M059J (cell line): ENCODE measurements around the gene MICB. TPM values are rescaled to one million over a fixed set of nuclear protein-coding genes. Genes with fewer than 3 reads are reported as not detected.

Experiments used
- total RNA-seq: library from RNA; depleted of rRNA; stranded (reverse); fragments of >200 nt; shearing (Covaris generic); gene quantifications from 2 replicates; pipeline ENCODE4 v1.2.3, GENCODE V29; 2014; rRNA removed

The MICB gene
- total RNA-seq, 1 experiment from 2014 or later = 59.9 TPM

Other genes with a start within 250 kb of the MICB start
- gene HLA-C, start 226.1 kb upstream of the MICB start, total RNA-seq = 2,132 and 2,500 TPM in 2 replicates
- 5,375 and 6,541 TPM in 2 replicates for gene HLA-B, start 141.0 kb upstream of the MICB start, total RNA-seq
- gene MICA, start 94.5 kb upstream of the MICB start, total RNA-seq = 155 and 164 TPM in 2 replicates
- gene MCCD1, start 30.8 kb downstream of the MICB start, total RNA-seq = not detected in 2 replicates
- gene DDX39B, start 43.9 kb downstream of the MICB start, total RNA-seq = 351 and 506 TPM in 2 replicates
- 0.20 TPM in 1 of 2 replicates, not detected in the other for gene ATP6V1G2, start 48.5 kb downstream of the MICB start, total RNA-seq
- gene NFKBIL1, start 49.5 kb downstream of the MICB start, total RNA-seq = 12.8 and 25.7 TPM in 2 replicates
- not detected in 2 replicates for gene LTA, start 74.1 kb downstream of the MICB start, total RNA-seq
- 0.47 and 0.62 TPM in 2 replicates for gene TNF, start 77.4 kb downstream of the MICB start, total RNA-seq
- gene LTB, start 84.3 kb downstream of the MICB start, total RNA-seq = 2.1 and 4.6 TPM in 2 replicates
- not detected in 2 replicates for gene LST1, start 88.1 kb downstream of the MICB start, total RNA-seq
- gene NCR3, start 94.9 kb downstream of the MICB start, total RNA-seq = not detected in 2 replicates
- not detected in 2 replicates for gene AIF1, start 117.1 kb downstream of the MICB start, total RNA-seq
- gene PRRC2A, start 122.6 kb downstream of the MICB start, total RNA-seq = 71.4 and 121 TPM in 2 replicates
- 194 and 317 TPM in 2 replicates for gene BAG6, start 154.5 kb downstream of the MICB start, total RNA-seq
- 3.7 and 6.9 TPM in 2 replicates for gene APOM, start 157.7 kb downstream of the MICB start, total RNA-seq
- 29.9 and 37.5 TPM in 2 replicates for gene C6orf47, start 162.6 kb downstream of the MICB start, total RNA-seq
- 17.7 and 31.6 TPM in 2 replicates for gene GPANK1, start 166.9 kb downstream of the MICB start, total RNA-seq
- gene CSNK2B, start 167.9 kb downstream of the MICB start, total RNA-seq = 645 and 1,183 TPM in 2 replicates
- 0.10 and 1.1 TPM in 2 replicates for gene LY6G5B, start 171.8 kb downstream of the MICB start, total RNA-seq
- gene LY6G5C, start 182.9 kb downstream of the MICB start, total RNA-seq = 2.0 and 2.5 TPM in 2 replicates
- gene ABHD16A, start 205.2 kb downstream of the MICB start, total RNA-seq = 37.0 and 51.9 TPM in 2 replicates
- not detected in 2 replicates for gene LY6G6F, start 208.7 kb downstream of the MICB start, total RNA-seq
- not detected in 2 replicates for gene LY6G6D, start 217.2 kb downstream of the MICB start, total RNA-seq
- gene LY6G6C, start 223.6 kb downstream of the MICB start, total RNA-seq = not detected in 2 replicates
- gene MPIG6B, start 225.2 kb downstream of the MICB start, total RNA-seq = not detected in 2 replicates
- gene DDAH2, start 231.2 kb downstream of the MICB start, total RNA-seq = 75.1 and 90.7 TPM in 2 replicates
- gene CLIC1, start 238.4 kb downstream of the MICB start, total RNA-seq = 1,686 and 1,715 TPM in 2 replicates
- gene MSH5, start 241.9 kb downstream of the MICB start, total RNA-seq = 12.8 and 19.4 TPM in 2 replicates